ENCODE measurements around the gene FAM50B.

Gene FAM50B

DNA sequence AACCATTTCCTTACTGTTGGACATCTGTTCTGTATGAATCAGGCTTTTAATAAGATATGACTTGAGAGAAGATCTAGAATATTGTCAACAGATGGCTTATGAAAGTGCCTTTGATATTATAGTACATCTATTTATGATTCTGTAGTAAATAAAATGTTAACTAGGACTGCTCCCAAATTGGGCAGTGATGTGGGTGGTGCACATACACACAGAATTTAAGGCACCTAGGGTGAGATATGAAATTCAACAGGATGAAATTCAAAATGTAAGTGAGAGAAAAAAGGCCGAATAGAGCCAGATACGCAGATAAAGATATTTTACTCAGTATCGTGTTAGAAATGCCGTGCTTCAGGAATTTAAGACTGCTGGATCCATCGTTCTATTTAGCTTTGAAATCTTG, 26.3 kb downstream of the FAM50B start:
- DNase-seq: no peak

- no peak for DNase-seq
These were observed 26.9 kb downstream of the FAM50B start for GRCh38 chr6:3876101-3876500.

- DNase-seq: no peak
These were observed 27.7 kb downstream of the FAM50B start for GRCh38 chr6:3876866-3877265.

DNA sequence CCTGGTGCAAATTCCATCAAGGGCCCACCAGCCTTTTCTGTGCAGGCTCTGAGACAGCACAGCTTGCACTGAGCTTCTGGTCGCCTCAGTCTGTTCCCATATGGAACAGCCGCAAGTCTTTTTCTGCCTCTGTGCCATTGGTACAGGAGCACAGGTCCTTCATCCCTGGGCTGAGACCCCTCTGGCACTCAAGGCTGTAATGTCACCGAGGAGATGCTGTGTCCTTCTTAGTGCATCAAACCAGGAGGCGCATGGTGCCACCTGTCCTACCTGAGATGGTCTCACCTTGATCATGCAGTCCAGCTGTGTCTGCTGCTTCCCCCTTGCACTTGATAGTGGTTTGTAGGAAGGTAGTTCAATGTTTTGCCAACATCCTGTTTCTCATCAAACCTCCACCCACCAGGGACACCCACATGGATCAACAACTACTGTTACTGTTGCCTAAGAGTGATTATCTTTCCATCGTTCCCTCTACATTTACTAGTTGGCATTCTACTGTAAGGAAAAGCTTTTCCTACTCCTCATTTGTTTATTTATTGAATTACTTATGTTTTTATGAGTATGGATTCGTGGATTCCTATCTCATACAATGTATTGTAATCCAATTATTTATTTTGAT, 29.0 kb downstream of the FAM50B start:
- DNase-seq: no peak

GRCh38 chr6:3879194-3879952, 30.2 kb downstream of the FAM50B start:
- DNase-seq: no peak

DNA sequence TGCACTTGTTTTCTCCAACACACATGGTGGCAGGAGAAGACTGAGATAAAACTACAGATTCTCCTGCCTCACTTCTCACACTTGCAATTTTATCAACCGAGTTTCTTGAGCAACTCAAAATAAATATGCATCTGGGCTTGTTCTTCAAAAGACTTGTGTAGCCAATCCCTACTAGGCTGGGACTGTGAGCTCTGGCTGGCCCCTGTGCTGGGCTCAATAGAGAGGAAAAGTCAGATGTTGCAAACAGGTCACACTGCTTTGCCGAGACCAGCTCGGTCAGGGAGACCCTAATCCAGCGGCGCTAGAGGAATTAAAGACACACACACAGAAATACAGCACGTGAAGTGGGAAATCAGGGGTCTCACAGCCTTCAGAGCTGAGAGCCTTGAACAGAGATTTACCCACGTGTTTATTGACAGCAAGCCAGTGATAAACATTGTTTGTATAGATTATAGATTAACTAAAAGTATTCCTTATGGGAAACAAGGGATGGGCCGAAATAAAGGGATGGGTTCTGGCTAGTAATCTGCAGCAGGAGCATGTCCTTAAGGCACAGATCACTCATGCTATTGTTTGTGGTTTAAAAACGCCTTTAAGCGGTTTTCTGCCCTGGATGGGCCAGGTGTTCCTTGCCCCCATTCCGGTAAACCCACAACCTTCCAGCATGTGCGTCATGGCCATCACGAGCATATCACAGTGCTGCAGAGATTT, 32.7 kb downstream of the FAM50B start:
- DNase-seq: no peak

DNA sequence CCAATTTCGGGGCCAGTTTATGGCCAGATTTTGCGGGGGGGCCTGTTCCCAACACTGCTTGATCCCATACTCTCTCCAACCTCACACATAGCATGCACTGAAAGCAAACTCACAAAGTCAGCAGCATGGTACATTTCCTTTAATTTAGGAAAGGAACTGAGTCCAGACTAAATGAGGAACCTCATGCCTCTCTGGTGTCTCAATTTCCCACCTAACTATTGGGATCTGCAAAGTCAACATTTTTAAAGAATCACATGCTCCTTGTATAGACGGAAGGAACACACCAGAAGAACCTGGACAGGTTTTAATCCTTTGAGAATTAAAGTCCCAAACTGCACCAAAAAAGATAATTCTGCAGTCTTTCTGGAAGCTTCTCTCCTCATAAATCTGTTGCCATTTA, 33.3 kb downstream of the FAM50B start:
- no peak for DNase-seq

- no peak for DNase-seq
These were observed 33.7 kb downstream of the FAM50B start for GRCh38 chr6:3882866-3883265.

DNA sequence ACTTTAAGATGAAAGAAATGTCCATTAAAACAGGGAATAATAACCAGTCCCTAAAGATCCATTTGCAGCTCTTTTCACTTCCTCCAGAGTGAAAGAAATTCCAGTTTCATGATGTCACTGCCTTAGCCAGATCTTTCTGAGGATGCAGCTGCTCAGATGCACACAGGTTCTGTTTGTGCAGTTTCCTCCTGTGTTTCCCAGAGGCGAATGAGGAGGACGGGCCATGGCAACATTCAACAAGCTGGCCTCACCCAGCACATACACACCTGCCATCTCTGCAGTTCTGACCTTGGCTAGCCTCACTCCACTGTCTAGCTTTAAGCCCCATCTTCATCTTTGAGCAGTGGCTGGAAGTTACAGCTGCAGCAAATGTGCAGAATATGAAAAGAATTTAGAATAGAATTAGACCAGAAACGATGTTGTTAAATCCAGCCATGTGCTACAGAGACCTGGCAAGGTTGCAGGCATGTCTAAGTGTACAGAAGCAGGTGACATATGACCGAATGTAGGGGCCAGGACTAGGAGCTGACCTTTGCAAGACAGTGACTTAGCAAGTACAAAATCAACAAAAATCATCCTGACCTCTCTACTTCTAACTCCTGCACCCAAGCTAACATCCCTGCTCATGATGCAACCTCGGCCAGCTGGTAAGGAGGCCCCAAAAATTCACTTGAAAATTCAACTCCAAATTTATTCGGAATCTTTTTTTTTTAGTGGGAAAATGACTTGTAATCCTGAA, 35.0 kb downstream of the FAM50B start:
- no peak for DNase-seq

- DNase-seq: no peak
These were observed 36.3 kb downstream of the FAM50B start for GRCh38 chr6:3885262-3886036.

DNA sequence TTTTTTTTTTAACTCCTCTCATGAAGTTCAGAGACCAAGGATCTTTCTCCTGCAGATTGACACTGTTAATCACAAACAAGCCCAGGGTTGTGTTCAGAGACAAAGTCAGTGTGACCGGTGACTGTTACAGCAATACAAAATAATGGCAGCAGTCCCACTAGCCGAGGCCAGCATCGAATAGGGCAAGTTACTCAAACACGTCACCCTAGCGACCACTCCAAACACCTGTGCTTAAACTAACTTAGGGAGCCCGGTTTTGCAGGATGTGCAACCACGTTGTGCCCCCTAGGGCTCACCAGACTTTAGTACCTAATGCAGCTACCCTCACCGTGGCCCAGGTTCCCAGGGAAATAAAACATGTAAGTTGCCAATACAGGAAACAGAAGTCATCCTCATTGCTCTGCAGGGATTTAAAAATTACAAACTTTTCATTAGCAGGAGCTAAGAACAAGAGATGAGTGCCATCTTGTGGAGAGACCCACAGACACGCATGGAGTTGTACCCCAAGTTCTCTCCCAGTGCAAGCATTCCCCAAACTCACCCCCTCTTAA, 38.1 kb downstream of the FAM50B start:
- no peak for DNase-seq

- no peak for DNase-seq
These were observed 39.2 kb downstream of the FAM50B start for GRCh38 chr6:3888153-3888957.

DNA sequence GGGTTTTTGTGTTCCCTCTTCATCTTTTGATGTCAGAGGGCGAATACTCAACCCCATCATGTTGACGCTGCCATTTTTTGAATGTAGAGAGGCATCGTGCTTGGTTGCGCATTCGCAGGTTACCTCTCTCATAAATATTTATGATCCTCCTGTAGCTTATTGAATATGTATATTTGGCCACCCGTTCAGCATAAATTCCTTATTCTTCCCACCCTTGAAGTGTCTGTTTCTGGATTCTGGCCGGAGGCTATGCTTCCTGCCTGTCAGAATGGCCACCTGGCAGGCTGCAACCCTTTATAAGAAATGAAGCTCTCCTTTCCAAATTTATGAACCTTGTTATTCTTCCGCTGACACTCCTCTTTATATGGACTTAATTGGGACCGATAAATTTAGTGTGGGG, 40.9 kb downstream of the FAM50B start:
- no peak for DNase-seq

- no peak for DNase-seq
These were observed 42.7 kb downstream of the FAM50B start for GRCh38 chr6:3891883-3892282.

- DNase-seq: no peak
These were observed 43.4 kb downstream of the FAM50B start for GRCh38 chr6:3892603-3893002.

DNA sequence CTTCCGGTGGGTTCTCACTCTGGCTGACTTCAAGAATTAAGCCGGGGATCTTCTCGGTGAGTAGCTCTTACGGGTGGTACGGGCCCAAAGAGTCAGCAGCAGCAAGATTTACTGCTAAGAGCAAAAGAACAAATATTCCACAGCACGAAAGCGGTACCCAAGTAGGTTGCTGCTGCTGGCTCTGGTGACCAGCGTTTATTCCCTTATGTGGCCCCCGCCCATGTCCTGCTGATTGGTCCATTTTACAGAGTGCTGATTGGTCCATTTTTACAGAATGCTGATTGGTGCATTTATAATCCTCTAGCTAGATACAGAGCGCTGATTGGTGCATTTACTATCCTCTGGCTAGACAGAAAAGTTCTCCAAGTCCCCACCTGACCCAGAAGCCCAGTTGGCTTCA, 44.3 kb downstream of the FAM50B start:
- DNase-seq: no peak

GRCh38 chr6:3893917-3894316, 44.7 kb downstream of the FAM50B start:
- DNase-seq: no peak

- no peak for DNase-seq
These were observed 45.6 kb downstream of the FAM50B start for GRCh38 chr6:3894590-3895311.

- no peak for DNase-seq
These were observed 46.1 kb downstream of the FAM50B start for GRCh38 chr6:3895312-3895653.

GRCh38 chr6:3895805-3896204, 46.6 kb downstream of the FAM50B start:
- DNase-seq: no peak
